Osteoblast (primary cell): ENCODE measurements around the gene UQCRFS1. TPM values are rescaled to one million over a fixed set of nuclear protein-coding genes. Genes with fewer than 3 reads are reported as not detected.
A peak's percentile ranks its signal among the peaks of the same experiment; 100 is the strongest.

Source experiments
- DNase-seq: peaks from one replicate; pipeline ENCODE4 v3.0.0; 2011; ENCODE audit warnings: low spot score, mixed read lengths; ENCODE audit not compliant: insufficient read length; ENCODE audit errors: missing footprints
- H2AFZ ChIP-seq: 2 replicates; pipeline ENCODE4 v1.6.0; 2011; ENCODE audit warnings: mild to moderate bottlenecking, low read length
- H3K27ac ChIP-seq: 2 replicates; pipeline ENCODE4 v1.5.1; 2011; ENCODE audit warnings: mild to moderate bottlenecking, low read depth, low read length, moderate library complexity
- H3K27me3 ChIP-seq: 2 replicates; pipeline ENCODE4 v1.6.0; 2012; ENCODE audit warnings: mild to moderate bottlenecking, control low read depth, inconsistent platforms, low read length, moderate library complexity; ENCODE audit not compliant: insufficient read depth
- H3K36me3 ChIP-seq: 2 replicates; pipeline ENCODE4 v1.5.1; 2011; ENCODE audit warnings: mild to moderate bottlenecking, low read length, control low read depth, moderate library complexity; ENCODE audit not compliant: insufficient read depth
- H3K4me1 ChIP-seq: 2 replicates; pipeline ENCODE4 v1.5.1; 2011; ENCODE audit warnings: mild to moderate bottlenecking, low read length, control low read depth, moderate library complexity; ENCODE audit not compliant: insufficient read depth
- H3K4me2 ChIP-seq: 2 replicates; pipeline ENCODE4 v1.6.0; 2011; ENCODE audit warnings: mild to moderate bottlenecking, low read length; ENCODE audit not compliant: insufficient read depth
- H3K4me3 ChIP-seq: fragments of 200-600 bp; sonication (generic); 3 replicates; pipeline ENCODE4 v1.5.1; 2012; ENCODE audit warnings: mild to moderate bottlenecking, low read length, inconsistent platforms; ENCODE audit not compliant: insufficient read depth
- H3K79me2 ChIP-seq: 2 replicates; pipeline ENCODE4 v1.6.0; 2012; ENCODE audit warnings: mild to moderate bottlenecking, low read length, control low read depth, inconsistent platforms; ENCODE audit not compliant: insufficient read depth
- H3K9me3 ChIP-seq: 2 replicates; pipeline ENCODE4 v1.5.1; 2011; ENCODE audit warnings: low read depth, low read length, control low read depth
- H4K20me1 ChIP-seq: 2 replicates; pipeline ENCODE4 v1.6.0; 2012; ENCODE audit warnings: mild to moderate bottlenecking, low read length, control low read depth; ENCODE audit not compliant: insufficient read depth
- CTCF ChIP-seq: IDR thresholded peaks from 2 replicates; pipeline ENCODE4 v1.5.1; 2011; ENCODE audit warnings: mild to moderate bottlenecking, low read depth, low read length, moderate library complexity; ENCODE audit errors: extremely low read depth
- total RNA-seq: library from RNA; depleted of rRNA; stranded (reverse); fragments of >200 nt; gene quantifications from 2 replicates; pipeline ENCODE4 v1.2.3, GENCODE V29; 2012

Gene UQCRFS1
- total RNA-seq, 1 donor = 31.8 TPM

DNA sequence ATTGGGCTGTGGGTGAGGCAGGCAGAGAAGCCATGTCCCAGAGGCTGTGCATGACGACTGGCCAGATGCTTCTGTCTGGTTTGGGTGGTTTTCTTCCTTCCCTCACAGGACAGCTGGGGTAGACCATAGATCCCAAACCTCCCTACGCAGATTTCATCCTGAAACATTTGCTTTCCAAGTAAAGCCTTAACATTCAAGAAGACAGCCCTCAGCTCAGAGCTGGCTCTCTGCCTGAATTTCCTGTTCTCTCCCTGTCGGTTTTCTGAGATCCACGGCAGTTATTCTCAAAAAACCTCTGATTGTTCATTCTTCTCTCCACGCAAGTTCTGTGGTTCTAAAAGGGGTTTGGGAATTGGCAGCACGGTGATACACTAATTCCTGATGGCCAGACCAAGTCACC lies 25.3 kb downstream of the UQCRFS1 start:
- no peak overlapping the region for H2AFZ ChIP-seq
- H3K4me3 ChIP-seq = no peak overlapping the region
- H3K9me3 ChIP-seq = no peaks in the 10 kb centered on the region
- no peaks in the 10 kb centered on the region for H3K36me3 ChIP-seq
- no peak overlapping the region for H3K4me2 ChIP-seq
- H3K4me1 ChIP-seq = no peaks in the 10 kb centered on the region
- H3K27ac ChIP-seq = no peak overlapping the region
- no peaks in the 10 kb centered on the region for H4K20me1 ChIP-seq
- DNase-seq = no peak
- no peaks in the 10 kb centered on the region for H3K27me3 ChIP-seq
- no peak for TF ChIP-seq CTCF
- H3K79me2 ChIP-seq = no peaks in the 10 kb centered on the region

- H2AFZ ChIP-seq = no peak overlapping the region
- H3K36me3 ChIP-seq = no peaks in the 10 kb centered on the region
- H3K27ac ChIP-seq = no peak overlapping the region
- H3K27me3 ChIP-seq = no peaks in the 10 kb centered on the region
- no peaks in the 10 kb centered on the region for H3K79me2 ChIP-seq
- no peak overlapping the region for H3K4me2 ChIP-seq
- no peaks in the 10 kb centered on the region for H3K9me3 ChIP-seq
- no peaks in the 10 kb centered on the region for H4K20me1 ChIP-seq
- H3K4me1 ChIP-seq = no peaks in the 10 kb centered on the region
- no peak overlapping the region for H3K4me3 ChIP-seq
- TF ChIP-seq CTCF = no peak
- peak; percentile 1 for DNase-seq
Measured at GRCh38 chr19:29185427-29185826, 27.5 kb downstream of the UQCRFS1 start.

GRCh38 chr19:29176981-29177754 lies 35.8 kb downstream of the UQCRFS1 start:
- TF ChIP-seq CTCF = no peak
- H3K4me1 ChIP-seq = no peaks in the 10 kb centered on the region
- no peak overlapping the region for H3K4me2 ChIP-seq
- no peak overlapping the region for H3K27ac ChIP-seq
- no peaks in the 10 kb centered on the region for H3K27me3 ChIP-seq
- no peaks in the 10 kb centered on the region for H3K79me2 ChIP-seq
- no peak overlapping the region for H2AFZ ChIP-seq
- H3K4me3 ChIP-seq = no peak overlapping the region
- no peaks in the 10 kb centered on the region for H3K36me3 ChIP-seq
- no peaks in the 10 kb centered on the region for H3K9me3 ChIP-seq
- no peaks in the 10 kb centered on the region for H4K20me1 ChIP-seq
- DNase-seq = no peak

- no peak for DNase-seq
- H3K4me2 ChIP-seq = no peak overlapping the region
Measured at GRCh38 chr19:29173896-29174295, 39.1 kb downstream of the UQCRFS1 start.

More at GRCh38 chr19:29173896-29174295, 39.1 kb downstream of the UQCRFS1 start:
- no peaks in the 10 kb centered on the region for H3K27me3 ChIP-seq
- H3K79me2 ChIP-seq = no peaks in the 10 kb centered on the region
- H2AFZ ChIP-seq = no peak overlapping the region
- no peak overlapping the region for H3K4me3 ChIP-seq
- H4K20me1 ChIP-seq = no peaks in the 10 kb centered on the region
- H3K36me3 ChIP-seq = no peaks in the 10 kb centered on the region
- no peak overlapping the region for H3K27ac ChIP-seq
- no peaks in the 10 kb centered on the region for H3K4me1 ChIP-seq
- TF ChIP-seq CTCF = no peak
- no peaks in the 10 kb centered on the region for H3K9me3 ChIP-seq
